Choroid plexus epithelial cell (primary cell): ENCODE data around the gene KAT5.
"Not testable (repeated sequence)": the region's sequence is repeated elsewhere in the genome, so short reads cannot be mapped to it uniquely, and the experiment has no call there.

ENCODE experiments used
- DNase-seq: peaks from one replicate; pipeline ENCODE4 v3.0.0-alpha.2; 2010; ENCODE audit warnings: low read depth
- H3K4me3 ChIP-seq: 2 replicates; pipeline ENCODE4 v1.5.1; 2011; ENCODE audit warnings: low read depth, mild to moderate bottlenecking, control low read depth, low read length, moderate library complexity
- TF ChIP-seq, protein P1 (sequence below): conservative IDR thresholded peaks from 2 replicates; pipeline ENCODE4 v1.5.1; 2011; ENCODE audit warnings: low read depth, mild to moderate bottlenecking, control low read depth, inconsistent platforms, low read length, moderate library complexity

The KAT5 gene

DNA sequence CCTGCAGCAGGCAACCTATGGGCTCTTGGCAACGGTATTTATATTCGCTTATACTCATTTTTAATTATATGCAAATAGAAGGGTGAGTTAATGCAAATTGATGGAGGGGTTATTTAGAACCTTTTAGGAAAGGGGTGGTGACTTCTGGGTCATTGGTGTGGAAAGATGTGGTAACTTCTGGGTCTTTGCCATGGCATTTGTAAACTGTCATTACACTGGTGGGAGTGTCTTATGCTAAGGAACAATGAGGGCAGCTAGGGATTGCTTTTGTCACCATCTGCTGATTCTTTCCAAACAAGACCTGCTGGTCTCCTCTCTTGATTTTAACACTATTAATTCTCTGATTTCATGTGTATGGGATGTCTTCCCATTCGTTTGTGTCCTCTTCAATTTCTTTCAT, 11.7 kb upstream of the KAT5 start:
- TF ChIP-seq, protein P1, sequence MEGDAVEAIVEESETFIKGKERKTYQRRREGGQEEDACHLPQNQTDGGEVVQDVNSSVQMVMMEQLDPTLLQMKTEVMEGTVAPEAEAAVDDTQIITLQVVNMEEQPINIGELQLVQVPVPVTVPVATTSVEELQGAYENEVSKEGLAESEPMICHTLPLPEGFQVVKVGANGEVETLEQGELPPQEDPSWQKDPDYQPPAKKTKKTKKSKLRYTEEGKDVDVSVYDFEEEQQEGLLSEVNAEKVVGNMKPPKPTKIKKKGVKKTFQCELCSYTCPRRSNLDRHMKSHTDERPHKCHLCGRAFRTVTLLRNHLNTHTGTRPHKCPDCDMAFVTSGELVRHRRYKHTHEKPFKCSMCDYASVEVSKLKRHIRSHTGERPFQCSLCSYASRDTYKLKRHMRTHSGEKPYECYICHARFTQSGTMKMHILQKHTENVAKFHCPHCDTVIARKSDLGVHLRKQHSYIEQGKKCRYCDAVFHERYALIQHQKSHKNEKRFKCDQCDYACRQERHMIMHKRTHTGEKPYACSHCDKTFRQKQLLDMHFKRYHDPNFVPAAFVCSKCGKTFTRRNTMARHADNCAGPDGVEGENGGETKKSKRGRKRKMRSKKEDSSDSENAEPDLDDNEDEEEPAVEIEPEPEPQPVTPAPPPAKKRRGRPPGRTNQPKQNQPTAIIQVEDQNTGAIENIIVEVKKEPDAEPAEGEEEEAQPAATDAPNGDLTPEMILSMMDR, result no peak
- DNase-seq, result no peak

DNA sequence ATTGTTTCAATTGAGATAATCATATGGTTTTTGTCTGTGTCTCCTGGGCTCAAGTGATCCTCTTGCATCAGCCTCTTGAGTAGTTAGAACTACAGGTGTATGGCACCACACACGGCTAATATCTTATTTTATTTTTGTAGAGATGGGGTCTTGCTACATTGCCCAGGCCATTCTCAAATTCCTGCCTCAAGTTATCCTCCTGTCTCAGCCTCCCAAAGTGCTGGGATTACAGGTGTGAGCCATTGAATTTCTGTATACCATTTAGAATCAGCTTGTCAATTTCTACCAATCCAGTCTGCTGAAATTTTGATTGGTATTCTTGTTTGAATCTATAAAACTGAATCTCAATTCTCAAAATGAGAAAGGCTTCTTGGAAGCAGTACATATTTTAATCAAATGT, 10.4 kb upstream of the KAT5 start:
- no peak for DNase-seq
- TF ChIP-seq, protein P1, result no peak

More for the DNA sequence above, 11.7 kb upstream of the KAT5 start:
- H3K4me3 ChIP-seq, result no peak overlapping the region

DNA sequence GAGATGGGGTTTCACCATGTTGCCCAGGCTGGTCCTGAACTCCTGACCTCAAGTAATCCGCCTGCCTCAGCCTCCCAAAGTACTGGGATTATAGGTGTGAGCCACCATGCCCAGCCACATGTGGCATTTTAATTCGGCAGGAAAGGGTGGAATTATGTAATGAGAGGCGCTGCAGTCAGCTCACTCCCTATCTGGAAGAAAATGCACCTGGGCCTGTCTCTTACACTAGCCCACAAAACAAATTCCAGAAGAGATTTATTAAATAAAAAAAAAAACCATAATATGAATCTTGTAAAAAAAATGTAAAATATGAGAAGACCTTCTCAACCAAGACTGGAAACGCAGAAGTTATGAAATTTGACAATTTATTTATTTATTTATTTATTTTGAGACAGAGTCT, 8.2 kb upstream of the KAT5 start:
- TF ChIP-seq, protein P1, result no peak
- no peak for DNase-seq
- no peak overlapping the region for H3K4me3 ChIP-seq

More for the DNA sequence above, 10.4 kb upstream of the KAT5 start:
- H3K4me3 ChIP-seq, result no peak overlapping the region

DNA sequence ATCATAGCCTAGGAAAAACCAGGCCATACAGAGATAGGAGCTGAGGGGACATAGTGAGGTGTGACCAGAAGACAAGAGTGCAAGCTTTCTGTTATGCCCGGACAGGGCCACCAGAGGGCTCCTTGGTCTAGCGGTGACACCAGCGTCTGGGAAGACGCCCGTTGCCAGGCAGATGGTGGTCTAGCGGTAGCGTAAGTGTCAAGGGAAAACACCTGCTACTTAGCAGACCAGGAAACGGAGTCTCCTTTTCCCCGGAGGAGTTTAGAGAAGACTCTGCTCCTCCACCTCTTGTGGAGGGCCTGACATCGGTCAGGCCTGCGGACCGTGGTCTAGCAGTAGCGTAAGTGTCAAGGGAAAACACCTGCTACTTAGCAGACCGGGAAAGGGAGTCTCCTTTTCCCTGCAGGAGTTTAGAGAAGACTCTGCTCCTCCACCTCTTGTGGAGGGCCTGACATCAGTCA, 5.7 kb upstream of the KAT5 start:
- TF ChIP-seq, protein P1, result peak; percentile 52
- not testable (repeated sequence) for H3K4me3 ChIP-seq

DNA sequence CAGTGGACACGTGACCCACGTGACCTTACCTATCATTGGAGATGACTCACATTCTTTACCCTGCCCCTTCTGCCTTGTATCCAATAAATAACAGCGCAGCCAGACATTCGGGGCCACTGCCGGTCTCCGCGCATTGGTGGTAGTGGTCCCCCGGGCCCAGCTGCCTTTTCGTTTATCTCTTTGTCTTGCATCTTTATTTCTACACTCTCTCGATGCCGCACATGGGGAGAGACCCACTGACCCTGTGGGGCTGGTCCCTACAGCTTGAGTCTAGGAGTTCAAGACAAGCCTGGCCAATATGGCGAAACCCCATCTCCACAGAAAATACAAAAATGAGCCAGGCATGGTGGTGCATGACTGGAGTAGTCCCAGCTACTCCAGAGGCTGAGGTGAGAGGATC, 5.0 kb upstream of the KAT5 start:
- not testable (repeated sequence) for H3K4me3 ChIP-seq, DNase-seq

More for the DNA sequence above, 5.7 kb upstream of the KAT5 start:
- peak; percentile 53 for DNase-seq

DNA sequence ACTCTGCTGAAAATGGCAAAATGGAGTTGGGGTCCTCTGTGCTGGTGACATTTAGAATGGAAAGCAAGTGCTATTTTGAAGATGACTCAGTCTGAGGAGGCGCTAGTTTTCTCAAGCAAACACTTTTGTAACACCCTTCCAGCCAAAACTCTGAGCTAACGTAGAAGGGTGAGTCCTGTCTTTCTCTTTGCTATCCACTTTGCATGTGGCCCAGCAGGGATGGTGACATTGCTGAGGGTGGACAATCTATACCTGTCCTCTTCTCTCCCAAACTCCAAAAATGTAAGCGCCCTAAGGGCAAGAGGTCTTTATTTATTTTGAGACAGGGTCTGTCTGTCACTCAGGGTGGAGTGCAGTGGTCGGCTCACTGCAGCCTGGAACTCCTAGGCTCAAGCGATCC, 3.6 kb upstream of the KAT5 start:
- DNase-seq, result no peak
- TF ChIP-seq, protein P1, result no peak
- H3K4me3 ChIP-seq, result no peak overlapping the region

DNA sequence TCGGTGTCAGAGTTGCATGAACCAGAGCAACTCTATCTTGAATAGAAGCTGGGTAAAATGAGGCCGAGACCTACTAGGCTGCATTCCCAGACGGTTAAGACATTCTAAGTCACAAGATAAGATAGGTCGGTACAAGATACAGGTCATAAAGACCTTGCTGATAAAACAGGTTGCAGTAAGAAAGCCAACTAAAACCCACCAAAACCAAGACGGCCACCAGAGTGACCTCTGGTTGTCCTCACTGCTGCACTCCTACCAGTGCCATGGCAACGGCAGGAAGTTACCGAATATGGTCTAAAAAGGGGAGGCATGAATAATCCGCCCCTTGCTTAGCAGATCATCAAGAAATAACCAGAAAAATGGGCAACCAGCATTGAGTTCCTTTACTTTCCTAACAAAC, 2.4 kb upstream of the KAT5 start:
- DNase-seq, result peak; percentile 13
- H3K4me3 ChIP-seq, result no peak overlapping the region
- TF ChIP-seq, protein P1, result no peak
